Measurements from ENCODE around the gene NOS3. TPM values are rescaled to one million over a fixed set of nuclear protein-coding genes. Genes with fewer than 3 reads are reported as not detected.

Gene NOS3
- total RNA-seq, 3 donors from 2014 or later: 3.8 to 35.1 (median 5.1) TPM

DNA sequence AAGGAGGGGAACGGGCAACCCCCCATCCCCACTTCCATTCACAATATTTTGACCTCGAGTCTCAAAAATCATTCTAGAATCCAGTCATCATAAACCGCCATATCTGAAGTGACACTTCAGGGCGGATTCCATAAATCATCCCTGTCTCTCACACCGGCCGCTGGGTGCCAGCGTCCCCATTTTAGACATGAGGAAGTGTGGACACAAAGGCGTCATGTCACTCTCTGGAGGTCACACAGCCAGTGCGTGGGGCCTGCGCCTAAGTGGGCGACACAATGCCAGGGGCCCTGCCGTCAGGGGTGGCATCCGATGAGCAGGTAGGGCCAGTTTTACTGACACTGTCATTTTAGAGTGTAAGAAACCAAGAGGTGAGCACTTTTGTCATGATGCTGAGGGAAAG, 32.2 kb upstream of the NOS3 start:
- no peaks in the 10 kb centered on the region for H3K9me3 ChIP-seq
- intact Hi-C loops (cut with DNase I; ENCODE audit: low total_unique reads): no loop called here
- no peak overlapping the region for H3K27ac ChIP-seq
- DNase-seq (ENCODE audit: low spot score in 2 of 2): no peak
- H3K36me3 ChIP-seq: no peaks in the 10 kb centered on the region
- H3K4me3 ChIP-seq: no peak overlapping the region
- TF ChIP-seq CTCF (IDR thresholded peaks at IDR 0.05): no peak
- TF ChIP-seq POLR2A (IDR thresholded peaks at IDR 0.05): no peak
- TF ChIP-seq POLR2AphosphoS5 (IDR thresholded peaks at IDR 0.05): no peak
- peaks cover 4 to 7% of the 10 kb centered on the region in 2 donors for H3K4me1 ChIP-seq
- peaks cover 0 to 57% of the 10 kb centered on the region in 2 donors for H3K27me3 ChIP-seq

DNA sequence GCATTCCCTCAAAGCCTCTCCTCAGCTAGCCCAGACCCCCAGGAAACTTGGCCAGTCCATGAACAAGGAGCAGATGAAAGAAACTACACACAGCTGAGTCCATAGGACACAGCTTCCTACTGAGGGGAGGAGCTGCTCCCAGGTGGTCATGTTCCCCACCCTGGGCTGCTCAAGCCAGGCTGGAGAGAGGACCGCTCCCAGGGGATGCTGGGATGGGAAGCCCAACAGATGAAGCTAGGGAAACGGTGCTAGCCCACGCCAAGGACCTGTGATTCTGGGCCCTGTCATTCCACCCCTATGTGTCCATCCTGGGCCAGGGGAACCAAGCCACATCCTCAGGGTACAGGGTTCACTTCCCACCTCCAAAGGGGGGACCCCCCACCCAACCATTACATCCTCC, 31.7 kb upstream of the NOS3 start:
- intact Hi-C loops (cut with DNase I; ENCODE audit: low total_unique reads): no loop called here
- peaks cover 4 to 7% of the 10 kb centered on the region in 2 donors for H3K4me1 ChIP-seq
- H3K27ac ChIP-seq: no peak overlapping the region
- no peak overlapping the region for H3K4me3 ChIP-seq
- TF ChIP-seq POLR2A (IDR thresholded peaks at IDR 0.05): no peak
- TF ChIP-seq CTCF (IDR thresholded peaks at IDR 0.05): no peak
- no peak for TF ChIP-seq POLR2AphosphoS5 (IDR thresholded peaks at IDR 0.05)
- H3K36me3 ChIP-seq: no peaks in the 10 kb centered on the region
- no peak for DNase-seq (ENCODE audit: low spot score in 2 of 2)
- H3K27me3 ChIP-seq: peaks cover 0 to 57% of the 10 kb centered on the region in 2 donors
- H3K9me3 ChIP-seq: no peaks in the 10 kb centered on the region

DNA sequence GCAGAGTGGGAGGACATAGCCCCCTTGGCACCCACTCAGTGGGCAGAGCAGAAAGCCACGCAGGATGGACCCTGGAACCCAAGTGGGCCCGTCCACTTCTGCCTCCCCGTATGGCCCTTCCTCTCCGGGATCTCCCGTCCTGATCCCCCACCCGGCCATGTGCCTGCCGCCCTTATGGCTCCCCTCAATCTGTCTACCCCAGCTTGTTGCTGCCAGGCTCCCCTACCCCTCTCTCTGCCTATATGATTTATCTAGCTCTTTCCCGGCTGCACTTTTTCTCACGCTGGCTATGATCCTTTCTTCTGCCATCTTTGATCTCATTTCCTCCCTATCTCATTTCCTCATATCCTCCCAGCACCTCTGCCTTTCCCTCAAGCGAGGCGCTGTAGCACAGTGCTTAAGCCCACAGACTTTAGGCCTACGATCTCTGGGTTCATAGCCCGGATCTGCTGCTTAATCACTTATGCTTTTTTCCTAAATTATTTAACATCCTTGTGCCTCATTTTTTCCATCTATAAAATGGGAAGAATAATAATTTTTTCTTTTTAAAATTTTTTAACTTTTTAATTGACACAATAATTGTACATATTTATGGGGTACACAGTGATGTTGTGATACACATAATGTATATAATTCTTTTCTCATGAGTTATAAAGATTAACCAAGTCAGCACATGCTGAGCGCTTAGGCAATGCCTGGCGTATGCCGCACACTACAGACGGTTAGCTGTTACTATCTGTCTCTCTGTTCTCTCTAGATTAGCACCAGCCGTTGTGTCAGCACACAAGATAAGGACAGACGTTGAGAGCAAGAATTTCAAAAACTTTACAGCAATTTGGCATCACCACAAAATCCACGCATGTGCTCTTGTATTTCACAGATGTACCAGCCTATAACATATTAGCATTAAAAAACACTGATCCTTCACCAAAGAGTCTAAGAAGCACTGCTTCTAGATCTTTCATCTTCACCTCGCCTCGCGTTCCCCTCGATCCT, 30.8 kb upstream of the NOS3 start:
- Histone ChIP-seq H3K36me3 (no peaks in the 10 kb centered on the region), H3K9me3 (no peaks in the 10 kb centered on the region), H3K4me3 (no peak overlapping the region), H3K27ac (no peak overlapping the region), H3K4me1 (peaks cover 4 to 6% of the 10 kb centered on the region in 2 donors), H3K27me3 (peaks cover 0 to 55% of the 10 kb centered on the region in 2 donors)
- no peak for TF ChIP-seq CTCF (IDR thresholded peaks at IDR 0.05)
- no peak for TF ChIP-seq POLR2AphosphoS5 (IDR thresholded peaks at IDR 0.05)
- no peak for TF ChIP-seq POLR2A (IDR thresholded peaks at IDR 0.05)
- no peak for DNase-seq (ENCODE audit: low spot score in 2 of 2)
- intact Hi-C loops (cut with DNase I; ENCODE audit: low total_unique reads): loop anchor here (10.0 kb wide), 1 partner anchor 65 kb away; no protein-coding TSS in a partner anchor

DNA sequence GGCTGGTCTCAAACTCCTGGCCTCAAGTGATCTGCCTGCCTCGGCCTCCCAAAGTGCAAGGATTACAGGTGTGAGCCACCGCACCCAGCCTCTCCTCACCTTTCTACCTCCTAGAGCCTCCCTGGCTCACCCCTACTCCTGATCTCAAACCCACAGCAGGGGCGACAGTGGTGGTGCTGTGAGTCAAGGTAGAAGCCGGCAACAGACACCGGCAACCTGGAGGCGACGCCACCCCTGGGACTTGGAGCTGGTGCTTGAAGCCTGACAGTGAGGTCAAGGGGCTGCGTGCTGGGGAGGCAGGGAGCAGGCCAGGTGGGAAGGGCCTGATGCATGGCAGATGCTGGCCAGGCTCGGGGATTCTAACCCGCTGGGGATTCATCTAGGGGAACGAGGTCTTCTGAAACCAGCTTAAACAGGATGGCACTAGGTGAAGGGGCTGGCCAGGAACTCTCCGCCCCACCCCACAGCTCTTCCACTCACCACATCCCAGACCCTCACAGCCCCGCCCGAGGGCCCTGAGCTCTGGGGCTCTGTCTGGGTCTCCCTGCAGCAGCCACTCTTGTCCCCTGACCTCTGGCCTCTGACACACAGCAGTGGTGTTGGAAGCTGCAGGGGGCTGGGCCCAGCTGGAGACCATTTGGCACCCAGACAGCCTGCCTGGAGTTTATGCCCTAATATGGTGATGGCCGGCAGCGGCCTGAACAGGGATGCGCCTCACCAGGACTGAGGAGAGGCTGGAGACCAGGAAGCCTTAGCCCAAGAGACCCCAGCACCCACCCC, 29.1 kb upstream of the NOS3 start:
- TF ChIP-seq POLR2AphosphoS5 (IDR thresholded peaks at IDR 0.05) (no peak), CTCF (IDR thresholded peaks at IDR 0.05) (no peak), POLR2A (IDR thresholded peaks at IDR 0.05) (no peak)
- H3K27ac ChIP-seq: no peak overlapping the region
- intact Hi-C loops (cut with DNase I; ENCODE audit: low total_unique reads): loop anchor here (10.0 kb wide), 1 partner anchor 67 kb away; no protein-coding TSS in a partner anchor
- H3K36me3 ChIP-seq: no peaks in the 10 kb centered on the region
- no peak for DNase-seq (ENCODE audit: low spot score in 2 of 2)
- H3K4me3 ChIP-seq: no peak overlapping the region
- no peaks in the 10 kb centered on the region for H3K4me1 ChIP-seq
- H3K9me3 ChIP-seq: no peaks in the 10 kb centered on the region
- peaks cover 0 to 53% of the 10 kb centered on the region in 2 donors for H3K27me3 ChIP-seq
